HG03521 (cell line): ENCODE data around the gene ZNF792.
"Not testable (repeated sequence)": the region's sequence is repeated elsewhere in the genome, so short reads cannot be mapped to it uniquely, and the experiment has no call there.

Source experiments
- ATAC-seq: cut with Tn5 transposase; IDR thresholded peaks from one replicate; pipeline ENCODE4 v1.9.1; 2021; ENCODE audit warnings: mild to moderate bottlenecking, moderate library complexity; ENCODE audit not compliant: unreplicated experiment

The ZNF792 gene

GRCh38 chr19:34926361-34926684 is 37.7 kb downstream of the ZNF792 start:
- no peak for ATAC-seq

- ATAC-seq, result no peak
Measured at GRCh38 chr19:34925278-34925855, 38.7 kb downstream of the ZNF792 start.

- ATAC-seq, result not testable (repeated sequence)
Measured at GRCh38 chr19:34920090-34920786, 43.8 kb downstream of the ZNF792 start.

- ATAC-seq, result no peak
Measured at GRCh38 chr19:34918190-34918589, 45.8 kb downstream of the ZNF792 start.

- not testable (repeated sequence) for ATAC-seq
Measured at GRCh38 chr19:34917144-34917543, 46.9 kb downstream of the ZNF792 start.

GRCh38 chr19:34910770-34911169 is 53.3 kb downstream of the ZNF792 start:
- ATAC-seq, result no peak
